ENCODE data around the gene HOXA7. TPM values are rescaled to one million over a fixed set of nuclear protein-coding genes. Genes with fewer than 3 reads are reported as not detected.

The HOXA7 gene
- 10 to 100 TPM in 2 of 10 donors, 1 to 10 TPM in 7, under 1 TPM in 1; 0.84 to 12.3 (median 5.6) TPM for polyA plus RNA-seq (ENCODE audit: insufficient read length in 10 of 10)
- long read RNA-seq, donor 1, transcript HOXA7-201 (2 exons, 2,018 nt) = major isoform, 8 of 8 reads
- long read RNA-seq, donor 1, partial matches to known transcripts = 0 of 8 reads
- long read RNA-seq, donor 1, other reads (novel, unspliced or antisense) = 0 of 8 reads
- long read RNA-seq, donor 2, transcript HOXA7-201 (2 exons, 2,018 nt) = major isoform, 18 of 19 reads
- long read RNA-seq, donor 2, partial matches to known transcripts = 0 of 19 reads
- long read RNA-seq, donor 2, other reads (novel, unspliced or antisense) = 0 of 19 reads
- long read RNA-seq, donor 3 = 0 reads
- long read RNA-seq, donor 4, partial matches to known transcripts = 0 of 2 reads
- long read RNA-seq, donor 4, other reads (novel, unspliced or antisense) = 0 of 2 reads
- long read RNA-seq, donor 5, transcript HOXA7-201 (2 exons, 2,018 nt) = major isoform, 14 of 14 reads
- long read RNA-seq, donor 5, partial matches to known transcripts = 0 of 14 reads
- long read RNA-seq, donor 5, other reads (novel, unspliced or antisense) = 0 of 14 reads
- long read RNA-seq, donor 6, partial matches to known transcripts = 0 of 2 reads
- long read RNA-seq, donor 6, other reads (novel, unspliced or antisense) = 0 of 2 reads
- long read RNA-seq, donor 7, transcript HOXA7-201 (2 exons, 2,018 nt) = major isoform, 6 of 6 reads
- long read RNA-seq, donor 7, partial matches to known transcripts = 0 of 6 reads
- long read RNA-seq, donor 7, other reads (novel, unspliced or antisense) = 0 of 6 reads
- long read RNA-seq, donor 8, transcript HOXA7-201 (2 exons, 2,018 nt) = major isoform, 6 of 6 reads
- long read RNA-seq, donor 8, partial matches to known transcripts = 0 of 6 reads
- long read RNA-seq, donor 8, other reads (novel, unspliced or antisense) = 0 of 6 reads
- long read RNA-seq, donor 9 = 0 reads

GRCh38 chr7:27156508-27156898 is at the start of gene HOXA7:
Gene HOXA7, minus strand, starts transcription at chr7:27156675. Its CDS starts 130 bp downstream, at chr7:27156545.
- peak; percentile 83 to 96 (median 85) for DNase-seq

GRCh38 chr7:27205325-27206280 is 49.1 kb upstream of the HOXA7 start:
- DNase-seq = peak in 1 of 3 donors; percentile 67

DNA sequence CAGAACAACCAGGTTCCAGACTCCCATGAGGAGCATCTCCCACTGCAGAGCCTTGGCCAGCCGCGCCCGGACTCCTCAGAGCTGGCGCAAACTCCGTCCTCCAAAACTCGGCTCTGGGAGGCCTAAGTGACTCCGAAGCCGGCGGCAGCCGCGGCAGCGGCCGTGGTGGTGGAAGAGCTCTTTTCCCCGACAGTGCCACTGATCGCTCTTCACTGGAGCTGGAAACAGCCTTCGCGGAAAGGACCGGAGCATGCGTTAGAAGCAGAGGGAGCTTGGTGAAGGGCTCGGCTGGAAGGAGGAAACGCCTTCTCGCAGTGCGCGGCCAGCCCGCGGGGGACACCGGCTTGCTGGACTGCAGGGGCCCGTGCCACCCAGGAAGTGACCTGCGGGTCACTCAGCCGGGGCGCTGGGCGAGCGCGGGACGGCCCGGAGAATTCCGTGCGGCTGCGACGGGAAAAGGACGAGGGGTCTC is 48.4 kb upstream of the HOXA7 start:
- no peak for DNase-seq

DNA sequence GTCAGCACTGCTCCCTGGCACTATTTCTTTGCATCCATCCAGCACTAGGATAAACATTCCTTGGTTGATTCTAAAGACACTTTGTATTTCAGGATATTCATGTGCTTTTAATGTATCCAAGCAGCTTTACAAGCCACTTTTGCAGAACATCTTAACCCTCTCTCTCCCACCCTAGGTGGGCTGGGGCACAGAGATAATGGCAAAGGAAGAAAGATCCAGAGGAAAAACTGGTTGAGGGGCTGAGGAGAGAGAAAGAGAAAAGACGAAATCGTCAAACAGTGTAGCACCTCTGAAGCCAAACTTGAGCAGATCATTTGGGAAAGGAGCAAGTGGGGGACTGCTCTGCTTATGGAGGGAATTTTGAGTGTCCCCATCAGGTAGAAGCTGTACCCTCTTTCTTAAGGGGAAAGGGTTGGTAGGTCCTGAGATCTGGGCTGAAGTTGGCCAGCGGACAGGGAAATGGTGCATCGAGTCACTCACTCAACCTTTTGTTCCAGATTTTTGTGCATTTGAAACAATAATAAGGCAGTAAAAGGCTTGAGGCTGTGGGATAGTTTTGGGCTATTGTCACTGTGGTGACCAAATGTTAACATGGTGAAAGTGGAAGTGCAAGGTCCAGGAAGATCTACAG is 47.6 kb upstream of the HOXA7 start:
- peak in 1 of 3 donors; percentile 34 for DNase-seq

DNA sequence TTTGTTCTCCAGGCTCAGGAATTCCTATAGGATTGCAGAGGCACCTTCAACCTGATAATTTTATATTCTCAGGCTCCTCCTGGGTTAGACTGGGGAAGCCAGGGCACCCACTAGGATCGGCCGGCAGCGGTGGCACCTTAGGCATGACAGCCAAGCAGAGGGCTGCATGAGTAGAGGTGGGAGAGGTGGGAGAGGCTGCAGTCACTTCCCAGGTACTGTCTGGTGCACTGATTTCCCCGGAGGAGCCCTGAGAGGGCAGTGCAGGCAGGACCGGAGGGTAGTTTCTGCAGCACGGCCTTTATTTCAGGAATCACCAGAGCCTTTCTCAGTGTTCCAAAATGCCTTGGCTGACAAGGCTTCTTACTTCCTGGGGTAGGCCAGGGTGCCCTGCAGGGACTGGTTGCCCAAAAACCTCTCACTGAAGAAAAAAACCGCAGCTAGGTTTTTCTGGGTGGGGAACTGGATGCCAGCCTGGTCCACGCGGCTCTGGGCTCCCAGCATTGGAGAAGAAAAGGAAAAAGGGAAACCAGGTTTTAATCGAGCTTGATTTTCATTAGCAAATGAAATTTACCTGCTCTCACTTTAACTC is 47.0 kb upstream of the HOXA7 start:
- peak in 1 of 3 donors; percentile 37 for DNase-seq

DNA sequence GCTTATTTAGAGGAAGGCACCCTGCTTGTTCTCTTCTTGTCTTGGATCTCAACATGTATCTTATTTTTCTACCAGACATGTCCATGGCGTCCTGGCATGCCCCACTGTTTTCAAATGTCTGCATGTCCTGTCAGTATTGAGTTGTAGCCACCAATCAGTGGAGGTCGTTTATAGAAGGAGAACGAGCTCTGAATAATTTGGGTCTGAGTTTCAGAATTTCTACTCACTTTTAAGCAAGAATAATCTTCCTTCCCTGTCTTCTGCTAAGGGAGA is 46.3 kb upstream of the HOXA7 start:
- DNase-seq = no peak

GRCh38 chr7:27202018-27202861 is 45.8 kb upstream of the HOXA7 start:
- peak in 1 of 3 donors; percentile 69 for DNase-seq

- DNase-seq = no peak
Measured at GRCh38 chr7:27201580-27202017, 45.1 kb upstream of the HOXA7 start.

- DNase-seq = peak in 1 of 3 donors; percentile 62
Measured at GRCh38 chr7:27200761-27201579, 44.5 kb upstream of the HOXA7 start.

GRCh38 chr7:27199849-27200760 is 43.6 kb upstream of the HOXA7 start, which contains the start of gene HOXA13:
Gene HOXA13, minus strand, starts transcription at chr7:27200091. Its CDS starts 14 bp downstream, at chr7:27200077.
- peak in 1 of 3 donors; percentile 69 for DNase-seq

- DNase-seq = peak in 1 of 3 donors; percentile 79
Measured at GRCh38 chr7:27198871-27199801, 42.7 kb upstream of the HOXA7 start.

DNA sequence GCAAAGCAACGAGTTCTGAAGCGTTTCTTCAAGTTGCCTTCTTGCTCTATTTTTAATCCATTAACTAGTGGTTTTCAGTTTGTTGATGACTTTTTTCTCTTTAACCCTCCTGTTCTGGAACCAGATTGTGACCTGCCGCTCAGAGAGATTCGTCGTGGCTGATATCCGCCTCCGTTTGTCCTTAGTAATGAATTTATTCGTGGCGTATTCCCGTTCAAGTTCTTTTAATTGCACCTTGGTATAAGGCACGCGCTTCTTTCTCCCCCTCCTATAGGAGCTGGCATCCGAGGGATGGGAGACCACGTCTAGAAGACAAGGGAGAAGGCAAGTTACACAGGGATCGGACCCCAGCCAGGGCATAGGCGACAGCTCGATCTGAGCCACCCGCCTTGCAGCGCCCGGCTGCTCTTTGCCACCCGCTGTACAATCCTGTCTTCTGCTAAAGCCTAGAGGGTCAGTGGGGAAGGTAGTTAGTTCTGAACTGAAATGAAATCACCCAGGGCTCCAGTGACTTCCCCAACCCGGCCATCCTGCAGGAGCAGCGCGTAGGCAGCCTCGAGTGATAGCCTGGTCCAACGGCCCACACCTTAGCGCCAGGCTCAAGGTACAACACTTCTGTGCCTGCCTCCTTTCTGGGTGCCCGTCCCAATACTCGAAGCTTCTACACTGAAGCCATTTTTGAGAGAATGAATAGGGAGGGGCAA is 41.8 kb upstream of the HOXA7 start:
- peak in 1 of 3 donors; percentile 73 for DNase-seq

DNA sequence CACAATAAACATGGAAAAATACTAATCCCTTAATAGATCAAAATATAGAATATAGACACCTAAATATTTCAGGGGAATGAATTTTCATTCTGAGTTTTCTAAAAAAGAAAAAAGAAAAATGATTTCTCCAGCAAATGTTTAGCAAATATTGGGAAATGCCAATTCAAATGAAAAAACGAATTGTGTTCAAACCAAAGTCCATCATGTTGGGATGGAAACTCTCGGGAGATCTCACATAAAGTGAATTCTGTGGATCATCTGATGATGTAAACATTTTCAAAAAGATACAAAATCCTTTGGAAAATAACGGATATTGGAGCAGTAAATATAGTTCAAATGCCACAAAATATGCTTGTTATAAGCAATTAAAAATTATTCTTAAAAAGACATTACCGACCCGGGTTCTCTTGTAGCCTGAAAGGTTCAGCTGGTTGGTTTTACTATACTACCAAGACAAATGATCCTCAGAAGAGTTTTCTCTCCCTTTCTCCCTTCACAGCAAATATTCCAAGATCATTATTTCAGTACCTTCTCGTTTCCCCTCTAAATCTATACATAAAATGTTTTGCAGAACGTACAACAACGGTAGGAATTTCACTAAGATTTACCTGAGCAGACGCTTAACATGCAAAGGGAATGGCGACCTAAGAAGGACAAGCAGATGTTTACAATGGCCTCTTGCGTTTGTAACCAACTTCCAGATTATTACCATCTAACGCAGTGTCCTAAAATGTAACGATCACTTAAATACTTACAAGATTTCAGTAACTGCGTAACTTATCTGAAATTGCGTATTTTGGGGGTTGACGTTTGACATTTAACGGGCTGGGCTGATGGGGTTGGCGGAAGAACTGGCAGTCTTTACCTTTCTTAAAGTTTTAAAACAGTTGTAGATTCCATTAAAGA is 40.9 kb upstream of the HOXA7 start:
- DNase-seq = peak in 1 of 3 donors; percentile 83

GRCh38 chr7:27196287-27196767 is 39.9 kb upstream of the HOXA7 start:
- peak; percentile 72 to 92 (median 84) for DNase-seq

Measured in muscle of back (tissue), 13 donors.